Measurements from ENCODE around the gene PPFIBP1.

The PPFIBP1 gene

GRCh38 chr12:27657296-27657695, 133.3 kb downstream of the PPFIBP1 start:
- Histone ChIP-seq H3K4me3 (ENCODE audit: low read length) (no peak overlapping the region), H3K36me3 (ENCODE audit: control insufficient read depth, low read depth, low read length) (peaks cover 8% of the 10 kb centered on the region), H3K9ac (ENCODE audit: low read length) (no peak overlapping the region), H3K4me1 (ENCODE audit: control insufficient read depth, low read depth, low read length) (no peaks in the 10 kb centered on the region), H3K27ac (ENCODE audit: low read length) (no peak overlapping the region), H3K27me3 (ENCODE audit: control insufficient read depth, insufficient read depth, low read length) (no peaks in the 10 kb centered on the region), H3K9me3 (ENCODE audit: control insufficient read depth, low read depth, low read length) (no peaks in the 10 kb centered on the region)

DNA sequence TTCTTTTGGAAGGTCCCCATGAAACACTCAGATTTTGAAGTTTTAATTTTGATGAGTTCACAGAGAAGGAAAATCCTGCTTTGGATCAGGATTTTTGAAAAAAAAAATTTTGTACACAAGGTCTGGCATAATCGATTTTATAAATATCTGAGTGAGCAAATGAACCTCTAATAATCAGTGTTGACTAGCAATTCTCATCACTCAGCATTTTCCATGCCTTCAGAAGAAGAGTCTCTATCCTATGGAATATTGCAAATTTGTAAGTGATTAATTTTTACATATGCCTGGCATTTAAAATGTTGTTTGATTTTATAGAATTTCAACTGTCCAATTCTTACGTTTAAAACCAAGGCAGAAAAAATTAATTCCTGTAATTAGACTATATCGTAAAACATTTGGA, 141.7 kb downstream of the PPFIBP1 start:
- Histone ChIP-seq H3K27me3 (ENCODE audit: control insufficient read depth, insufficient read depth, low read length) (no peaks in the 10 kb centered on the region), H3K9me3 (ENCODE audit: control insufficient read depth, low read depth, low read length) (no peaks in the 10 kb centered on the region), H3K27ac (ENCODE audit: low read length) (no peak overlapping the region), H3K36me3 (ENCODE audit: control insufficient read depth, low read depth, low read length) (peaks cover 4% of the 10 kb centered on the region), H3K4me3 (ENCODE audit: low read length) (no peak overlapping the region), H3K9ac (ENCODE audit: low read length) (no peak overlapping the region), H3K4me1 (ENCODE audit: control insufficient read depth, low read depth, low read length) (no peaks in the 10 kb centered on the region)

GRCh38 chr12:27666510-27666909, 142.5 kb downstream of the PPFIBP1 start:
- Histone ChIP-seq H3K27me3 (ENCODE audit: control insufficient read depth, insufficient read depth, low read length) (no peaks in the 10 kb centered on the region), H3K27ac (ENCODE audit: low read length) (no peak overlapping the region), H3K4me1 (ENCODE audit: control insufficient read depth, low read depth, low read length) (no peaks in the 10 kb centered on the region), H3K9me3 (ENCODE audit: control insufficient read depth, low read depth, low read length) (no peaks in the 10 kb centered on the region), H3K9ac (ENCODE audit: low read length) (no peak overlapping the region), H3K36me3 (ENCODE audit: control insufficient read depth, low read depth, low read length) (no peaks in the 10 kb centered on the region), H3K4me3 (ENCODE audit: low read length) (no peak overlapping the region)

- no peak overlapping the region for H3K4me3 ChIP-seq (ENCODE audit: low read length)
- no peaks in the 10 kb centered on the region for H3K36me3 ChIP-seq (ENCODE audit: control insufficient read depth, low read depth, low read length)
- H3K9me3 ChIP-seq (ENCODE audit: control insufficient read depth, low read depth, low read length), result no peaks in the 10 kb centered on the region
- H3K27me3 ChIP-seq (ENCODE audit: control insufficient read depth, insufficient read depth, low read length), result no peaks in the 10 kb centered on the region
- H3K9ac ChIP-seq (ENCODE audit: low read length), result no peak overlapping the region
- no peaks in the 10 kb centered on the region for H3K4me1 ChIP-seq (ENCODE audit: control insufficient read depth, low read depth, low read length)
- H3K27ac ChIP-seq (ENCODE audit: low read length), result no peak overlapping the region
Measured at GRCh38 chr12:27667540-27667939, 143.5 kb downstream of the PPFIBP1 start.

DNA sequence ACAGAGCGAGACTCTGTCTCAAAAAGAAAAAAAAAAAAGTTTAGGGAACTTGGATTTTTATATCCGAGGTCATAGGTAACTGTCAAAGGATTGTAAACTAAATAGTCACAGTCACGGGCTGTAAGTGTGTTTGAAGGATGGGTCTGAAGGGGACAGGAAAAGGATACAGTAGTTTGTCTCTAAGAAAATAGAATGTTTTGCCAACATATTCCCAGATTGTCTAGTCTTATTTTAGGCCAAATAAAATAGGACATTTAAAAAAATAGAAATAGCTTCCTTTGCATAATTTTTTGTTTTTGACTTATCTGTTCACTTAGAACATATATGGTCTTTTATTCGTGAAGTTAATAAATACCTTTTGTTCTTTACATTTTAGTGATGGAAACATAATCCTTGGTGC, 148.0 kb downstream of the PPFIBP1 start:
- H3K9me3 ChIP-seq (ENCODE audit: control insufficient read depth, low read depth, low read length), result no peaks in the 10 kb centered on the region
- no peak overlapping the region for H3K4me3 ChIP-seq (ENCODE audit: low read length)
- H3K27me3 ChIP-seq (ENCODE audit: control insufficient read depth, insufficient read depth, low read length), result no peaks in the 10 kb centered on the region
- H3K4me1 ChIP-seq (ENCODE audit: control insufficient read depth, low read depth, low read length), result no peaks in the 10 kb centered on the region
- H3K9ac ChIP-seq (ENCODE audit: low read length), result no peak overlapping the region
- no peak overlapping the region for H3K27ac ChIP-seq (ENCODE audit: low read length)
- H3K36me3 ChIP-seq (ENCODE audit: control insufficient read depth, low read depth, low read length), result peaks cover 6% of the 10 kb centered on the region

DNA sequence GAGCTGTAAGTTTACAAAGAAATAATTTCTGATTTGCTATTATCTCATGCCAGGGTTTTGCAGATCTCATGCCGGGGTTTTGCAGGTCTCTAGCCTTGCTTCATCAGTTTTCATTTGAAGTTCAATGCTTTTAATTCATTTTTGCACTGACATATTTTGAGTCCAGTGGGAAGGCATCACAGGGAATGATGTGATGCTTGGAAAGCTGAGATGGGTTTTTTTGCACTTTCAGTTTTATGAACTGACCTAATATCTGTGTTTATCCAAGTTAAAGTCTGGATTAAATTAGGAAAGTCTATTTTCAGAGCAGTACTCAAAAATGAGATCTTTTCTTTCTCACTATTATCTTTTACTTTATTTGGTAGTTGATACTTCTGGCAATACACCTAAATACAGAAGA, 148.6 kb downstream of the PPFIBP1 start:
- H3K9me3 ChIP-seq (ENCODE audit: control insufficient read depth, low read depth, low read length), result no peaks in the 10 kb centered on the region
- no peak overlapping the region for H3K4me3 ChIP-seq (ENCODE audit: low read length)
- no peak overlapping the region for H3K27ac ChIP-seq (ENCODE audit: low read length)
- no peaks in the 10 kb centered on the region for H3K4me1 ChIP-seq (ENCODE audit: control insufficient read depth, low read depth, low read length)
- H3K36me3 ChIP-seq (ENCODE audit: control insufficient read depth, low read depth, low read length), result peaks cover 9% of the 10 kb centered on the region
- H3K9ac ChIP-seq (ENCODE audit: low read length), result no peak overlapping the region
- no peaks in the 10 kb centered on the region for H3K27me3 ChIP-seq (ENCODE audit: control insufficient read depth, insufficient read depth, low read length)

GRCh38 chr12:27673101-27673718, 149.2 kb downstream of the PPFIBP1 start:
- Histone ChIP-seq H3K4me3 (ENCODE audit: low read length) (no peak overlapping the region), H3K27ac (ENCODE audit: low read length) (no peak overlapping the region), H3K36me3 (ENCODE audit: control insufficient read depth, low read depth, low read length) (peaks cover 9% of the 10 kb centered on the region)

GRCh38 chr12:27674989-27675388, 151.0 kb downstream of the PPFIBP1 start:
- no peak overlapping the region for H3K9ac ChIP-seq (ENCODE audit: low read length)

More at GRCh38 chr12:27673101-27673718, 149.2 kb downstream of the PPFIBP1 start:
- H3K4me1 ChIP-seq (ENCODE audit: control insufficient read depth, low read depth, low read length), result no peaks in the 10 kb centered on the region
- H3K9me3 ChIP-seq (ENCODE audit: control insufficient read depth, low read depth, low read length), result no peaks in the 10 kb centered on the region
- H3K27me3 ChIP-seq (ENCODE audit: control insufficient read depth, insufficient read depth, low read length), result no peaks in the 10 kb centered on the region
- no peak overlapping the region for H3K9ac ChIP-seq (ENCODE audit: low read length)

GRCh38 chr12:27680619-27681018, 156.6 kb downstream of the PPFIBP1 start:
- Histone ChIP-seq H3K27ac (ENCODE audit: low read length) (no peak overlapping the region), H3K9me3 (ENCODE audit: control insufficient read depth, low read depth, low read length) (no peaks in the 10 kb centered on the region), H3K9ac (ENCODE audit: low read length) (no peak overlapping the region), H3K4me3 (ENCODE audit: low read length) (no peak overlapping the region), H3K27me3 (ENCODE audit: control insufficient read depth, insufficient read depth, low read length) (no peaks in the 10 kb centered on the region), H3K4me1 (ENCODE audit: control insufficient read depth, low read depth, low read length) (no peaks in the 10 kb centered on the region), H3K36me3 (ENCODE audit: control insufficient read depth, low read depth, low read length) (peaks cover 9% of the 10 kb centered on the region)

More at GRCh38 chr12:27674989-27675388, 151.0 kb downstream of the PPFIBP1 start:
- H3K36me3 ChIP-seq (ENCODE audit: control insufficient read depth, low read depth, low read length), result peaks cover 9% of the 10 kb centered on the region
- no peak overlapping the region for H3K4me3 ChIP-seq (ENCODE audit: low read length)
- no peaks in the 10 kb centered on the region for H3K9me3 ChIP-seq (ENCODE audit: control insufficient read depth, low read depth, low read length)
- no peak overlapping the region for H3K27ac ChIP-seq (ENCODE audit: low read length)
- no peaks in the 10 kb centered on the region for H3K4me1 ChIP-seq (ENCODE audit: control insufficient read depth, low read depth, low read length)
- H3K27me3 ChIP-seq (ENCODE audit: control insufficient read depth, insufficient read depth, low read length), result no peaks in the 10 kb centered on the region

DNA sequence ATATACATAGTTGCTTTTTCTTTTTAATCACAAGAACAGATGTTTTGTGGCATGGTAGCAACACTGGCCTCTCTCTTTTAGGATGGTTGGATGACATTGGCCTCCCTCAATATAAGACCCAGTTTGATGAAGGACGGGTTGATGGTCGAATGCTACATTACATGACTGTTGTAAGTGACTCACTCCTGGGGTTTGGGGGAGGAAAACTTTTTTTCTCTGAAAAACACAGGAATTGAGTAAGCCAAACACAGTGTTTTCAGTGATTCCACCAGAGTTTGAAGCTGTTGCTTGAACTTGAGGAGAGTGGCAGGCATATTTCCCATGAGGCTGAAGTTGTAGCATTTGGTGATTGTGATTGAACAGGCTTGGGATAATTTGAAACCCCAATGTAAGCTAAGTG, 158.5 kb downstream of the PPFIBP1 start:
- no peaks in the 10 kb centered on the region for H3K9me3 ChIP-seq (ENCODE audit: control insufficient read depth, low read depth, low read length)
- H3K4me3 ChIP-seq (ENCODE audit: low read length), result no peak overlapping the region
- H3K27me3 ChIP-seq (ENCODE audit: control insufficient read depth, insufficient read depth, low read length), result no peaks in the 10 kb centered on the region
- no peaks in the 10 kb centered on the region for H3K36me3 ChIP-seq (ENCODE audit: control insufficient read depth, low read depth, low read length)
- H3K9ac ChIP-seq (ENCODE audit: low read length), result no peak overlapping the region
- H3K4me1 ChIP-seq (ENCODE audit: control insufficient read depth, low read depth, low read length), result no peaks in the 10 kb centered on the region
- H3K27ac ChIP-seq (ENCODE audit: low read length), result no peak overlapping the region

GRCh38 chr12:27685274-27685673, 161.3 kb downstream of the PPFIBP1 start:
- Histone ChIP-seq H3K27me3 (ENCODE audit: control insufficient read depth, insufficient read depth, low read length) (no peaks in the 10 kb centered on the region), H3K27ac (ENCODE audit: low read length) (no peak overlapping the region), H3K4me3 (ENCODE audit: low read length) (no peak overlapping the region), H3K9me3 (ENCODE audit: control insufficient read depth, low read depth, low read length) (no peaks in the 10 kb centered on the region), H3K36me3 (ENCODE audit: control insufficient read depth, low read depth, low read length) (peaks cover 6% of the 10 kb centered on the region), H3K4me1 (ENCODE audit: control insufficient read depth, low read depth, low read length) (no peaks in the 10 kb centered on the region), H3K9ac (ENCODE audit: low read length) (no peak overlapping the region)

- H3K36me3 ChIP-seq (ENCODE audit: control insufficient read depth, low read depth, low read length), result peaks cover 6% of the 10 kb centered on the region
- no peaks in the 10 kb centered on the region for H3K27me3 ChIP-seq (ENCODE audit: control insufficient read depth, insufficient read depth, low read length)
- H3K9ac ChIP-seq (ENCODE audit: low read length), result no peak overlapping the region
- no peak overlapping the region for H3K27ac ChIP-seq (ENCODE audit: low read length)
- H3K4me3 ChIP-seq (ENCODE audit: low read length), result no peak overlapping the region
- H3K9me3 ChIP-seq (ENCODE audit: control insufficient read depth, low read depth, low read length), result no peaks in the 10 kb centered on the region
- no peaks in the 10 kb centered on the region for H3K4me1 ChIP-seq (ENCODE audit: control insufficient read depth, low read depth, low read length)
Measured at GRCh38 chr12:27686147-27686546, 162.1 kb downstream of the PPFIBP1 start.
